Right lung (tissue), 5 donors: Measurements from ENCODE around the gene HOXC4. TPM values are rescaled to one million over a fixed set of nuclear protein-coding genes. Genes with fewer than 3 reads are reported as not detected.
"Not testable (repeated sequence)": the region's sequence is repeated elsewhere in the genome, so short reads cannot be mapped to it uniquely, and the experiment has no call there.

Source experiments
- DNase-seq, 2 donors: peaks; one replicate each; pipeline ENCODE4 v3.0.0-alpha.2; 2013
- polyA plus RNA-seq, 5 donors: library from polyadenylated mRNA; unstranded; fragments of 120-200 nt; gene quantifications; one replicate each; pipeline versions ENCODE4 v1.2.1 to v1.2.3, GENCODE V29; 2013; ENCODE audit warnings: inconsistent platforms in 1 of 5, low replicate concordance in 1 of 5; ENCODE audit not compliant: insufficient read length in 5 of 5, insufficient read depth in 1 of 5

The HOXC4 gene
- polyA plus RNA-seq, 5 donors = 3.1 to 5.6 (median 3.4) TPM

DNA sequence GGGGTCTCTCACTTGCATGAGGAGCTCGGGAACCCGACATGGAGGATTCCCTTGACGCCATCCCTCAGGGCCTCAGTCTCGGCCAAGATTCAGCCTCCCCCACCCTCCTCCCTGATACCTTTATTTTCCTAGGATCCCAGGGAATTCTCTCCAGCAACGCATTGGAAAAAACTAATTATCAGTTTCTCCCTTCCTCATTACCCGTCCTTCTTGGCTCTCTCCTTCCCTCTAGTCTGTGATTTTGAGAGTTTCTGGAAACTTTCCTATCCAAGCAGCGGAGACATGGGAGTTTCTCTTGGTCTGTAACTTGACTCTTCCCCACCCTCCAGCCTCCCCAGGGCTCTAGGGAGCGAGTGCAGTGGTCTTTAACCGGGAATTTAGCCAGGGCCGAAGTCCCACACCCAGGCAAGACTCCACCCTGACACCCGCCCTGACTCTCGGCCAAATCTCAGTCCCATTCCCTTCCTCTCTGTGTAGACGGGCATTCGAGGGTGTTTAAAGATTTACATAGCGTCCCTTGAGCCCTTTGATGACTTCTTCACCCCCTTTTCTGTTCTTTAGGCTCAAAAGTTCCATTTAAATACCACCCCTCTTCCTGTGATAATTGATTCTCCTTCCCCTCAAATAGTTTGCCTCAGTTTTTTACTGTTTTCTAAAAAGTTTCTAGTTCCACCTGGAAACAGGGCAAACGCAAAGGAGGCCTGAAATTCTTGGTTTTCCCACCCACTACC, 14.1 kb upstream of the HOXC4 start:
- DNase-seq = peak; percentile 71 to 80

DNA sequence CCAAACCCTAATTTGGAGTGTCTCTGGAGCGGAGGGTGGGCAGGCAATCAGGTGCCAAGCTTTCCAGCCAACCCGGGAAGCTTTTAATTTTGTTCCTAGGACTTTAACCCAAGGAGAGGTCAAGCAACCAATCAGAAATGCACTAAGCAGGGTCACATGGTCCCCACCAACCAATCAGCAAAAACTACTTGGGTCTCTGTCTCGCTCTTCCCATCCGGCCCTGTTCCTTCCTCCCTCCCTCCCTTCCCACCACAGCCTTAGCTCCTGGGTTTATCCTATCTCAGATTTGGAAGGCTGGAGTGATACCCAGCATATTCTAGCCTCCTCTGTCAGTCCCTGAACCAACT, 13.5 kb upstream of the HOXC4 start:
- DNase-seq = no peak

DNA sequence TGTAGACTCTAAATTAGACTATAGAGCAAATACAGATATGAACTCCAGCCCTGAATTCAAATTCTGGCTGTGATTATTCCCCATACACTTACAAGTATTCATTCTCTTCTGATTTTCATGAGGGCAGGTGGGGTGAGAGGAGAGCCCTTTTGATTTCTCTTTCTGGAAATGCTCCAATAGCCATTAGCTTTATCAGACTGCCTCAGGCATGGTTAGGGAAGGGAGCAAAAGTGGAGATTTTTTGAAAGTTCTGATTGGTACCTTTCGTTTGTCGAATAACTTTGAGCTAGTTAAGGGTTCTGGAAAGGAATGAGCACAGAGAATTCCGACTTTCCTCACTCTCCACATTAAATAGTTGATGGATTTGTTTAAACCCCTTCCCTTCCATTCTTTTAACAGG, 13.0 kb upstream of the HOXC4 start:
- no peak for DNase-seq

DNA sequence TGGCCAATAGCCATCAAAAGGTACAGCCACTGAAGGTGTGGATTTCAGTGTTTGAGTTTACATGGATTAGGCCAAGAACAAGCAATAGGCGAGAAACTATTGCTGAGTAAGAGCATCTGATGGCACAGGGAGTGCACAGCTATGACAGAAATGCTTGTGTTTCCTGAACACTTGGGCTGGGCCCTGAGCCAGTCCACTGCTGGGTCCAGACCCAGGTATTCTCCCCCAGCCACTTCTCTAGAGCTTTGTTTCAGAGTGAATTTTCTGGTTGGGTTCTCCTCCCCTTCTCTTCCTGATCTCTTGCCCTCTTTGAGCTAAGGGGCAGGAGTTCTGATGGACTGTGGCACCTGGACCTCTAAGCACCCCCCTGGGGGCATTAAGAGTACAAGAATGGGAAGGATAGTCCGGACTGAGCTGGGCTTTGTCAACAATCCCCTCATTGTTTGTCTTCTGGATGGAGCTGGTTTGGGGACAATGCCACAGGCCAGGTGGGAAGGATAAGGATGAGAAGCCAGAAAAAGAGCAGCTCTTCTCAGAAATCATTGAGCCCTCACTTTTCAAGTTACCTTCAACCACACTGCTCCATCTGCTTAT, 12.4 kb upstream of the HOXC4 start:
- DNase-seq = no peak

DNA sequence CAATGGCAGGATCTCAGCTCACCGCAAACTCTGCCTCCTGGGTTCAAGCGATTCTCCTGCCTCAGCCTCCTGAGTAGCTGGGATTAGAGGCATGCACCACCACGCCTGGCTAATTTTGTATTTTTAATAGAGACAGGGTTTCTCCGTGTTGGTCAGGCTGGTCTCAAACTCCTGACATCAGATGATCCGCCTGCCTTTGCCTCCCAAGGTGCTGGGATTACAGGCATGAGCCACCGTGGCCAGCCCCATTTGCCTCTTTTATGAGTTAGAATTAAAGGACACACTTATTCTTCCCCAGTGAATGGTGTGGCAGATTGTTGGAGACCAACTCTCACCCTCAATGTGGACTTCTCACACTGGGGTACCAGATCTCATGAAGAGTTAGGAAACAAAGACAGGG, 11.6 kb upstream of the HOXC4 start:
- DNase-seq = not testable (repeated sequence)

DNA sequence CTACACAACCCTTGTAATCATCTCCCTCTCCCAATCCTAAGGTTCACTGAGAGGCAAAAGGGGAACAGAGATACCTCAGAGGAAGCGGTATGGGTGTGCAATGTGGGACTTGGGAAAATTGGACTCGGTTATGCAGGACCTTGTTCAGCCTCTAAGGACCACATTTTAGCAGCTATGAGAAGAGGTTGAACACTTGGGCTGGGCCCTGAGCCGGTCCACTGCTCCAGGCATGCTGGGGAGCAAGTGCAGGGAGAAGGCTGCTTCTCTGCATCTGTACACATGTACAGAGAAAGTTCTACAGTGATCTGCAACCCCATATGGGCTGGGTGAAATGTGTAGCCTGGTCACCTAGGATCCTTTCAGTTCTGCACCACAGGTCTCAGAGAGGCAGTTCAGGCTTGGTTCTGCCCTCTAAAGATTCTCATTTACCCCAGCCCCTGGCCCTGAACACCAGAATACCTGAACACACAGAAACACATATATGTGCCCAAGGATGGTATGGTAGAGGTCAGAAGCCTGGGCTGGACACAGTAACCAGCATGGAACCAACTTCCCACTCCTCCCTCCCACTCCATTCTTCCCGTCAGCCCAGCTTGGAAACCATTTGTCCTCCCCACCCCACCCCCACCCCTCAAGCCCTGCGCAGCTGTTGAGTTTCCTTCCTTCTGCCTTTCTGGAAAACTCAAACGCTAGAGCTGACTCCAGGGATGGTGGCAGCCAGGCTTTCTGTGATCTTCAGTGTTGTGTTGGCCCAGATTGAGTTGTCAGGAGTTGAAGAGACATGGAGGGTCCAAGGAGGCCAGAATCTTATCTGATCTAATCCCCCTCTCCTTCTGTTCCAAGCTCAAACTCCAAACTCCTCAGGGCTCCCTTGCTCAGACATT, 10.4 kb upstream of the HOXC4 start:
- no peak for DNase-seq

DNA sequence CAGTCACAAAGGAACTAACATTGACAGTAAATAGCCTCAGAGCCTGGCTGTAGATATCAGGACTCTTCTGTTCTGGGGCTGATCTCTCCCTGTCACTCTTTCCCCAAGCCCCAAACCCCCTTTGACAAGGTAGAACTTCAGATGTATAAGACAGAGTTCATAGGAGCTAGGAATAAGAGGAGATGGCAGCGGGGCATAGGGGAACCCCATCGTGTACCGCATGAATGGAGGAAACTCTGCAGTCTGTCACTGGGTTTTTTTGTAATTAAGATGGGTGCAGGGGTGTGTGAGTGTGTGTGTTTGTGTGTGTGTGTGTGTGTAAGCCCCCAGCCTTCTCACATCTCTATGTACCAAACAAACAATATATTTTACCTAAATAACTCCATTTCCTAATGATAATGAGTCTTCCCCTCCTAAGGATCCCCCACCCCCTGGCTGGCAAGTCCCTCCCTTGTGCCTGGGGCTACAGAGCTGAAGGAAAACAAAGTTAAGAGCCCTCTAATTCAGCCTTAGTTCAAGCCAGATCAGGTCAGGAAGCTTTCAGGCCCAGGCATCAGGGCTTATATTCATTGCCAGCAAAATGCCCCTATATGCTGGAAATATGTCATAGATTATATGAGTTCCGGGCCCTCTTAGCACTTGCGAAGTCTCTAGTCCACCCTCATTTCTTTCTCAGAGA, 9.1 kb upstream of the HOXC4 start:
- DNase-seq = no peak

DNA sequence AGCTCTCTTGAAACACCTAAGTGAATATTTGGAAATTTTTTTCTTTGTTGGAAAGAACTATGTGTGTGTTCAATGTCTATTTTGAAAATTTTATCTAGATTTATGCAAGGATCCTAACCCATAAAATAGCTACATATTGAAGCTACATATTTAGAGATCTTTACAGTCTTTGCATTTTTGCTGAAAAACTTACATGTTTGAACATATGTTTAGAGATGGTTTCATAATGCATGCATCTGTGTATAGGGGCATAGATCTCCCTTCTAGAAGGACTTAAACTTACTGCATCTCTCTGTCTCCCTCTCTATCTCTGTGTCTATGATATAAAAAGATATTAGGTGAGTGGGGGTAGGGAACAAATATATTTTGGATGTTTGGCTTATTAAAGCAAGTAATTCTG, 8.2 kb upstream of the HOXC4 start:
- no peak for DNase-seq

DNA sequence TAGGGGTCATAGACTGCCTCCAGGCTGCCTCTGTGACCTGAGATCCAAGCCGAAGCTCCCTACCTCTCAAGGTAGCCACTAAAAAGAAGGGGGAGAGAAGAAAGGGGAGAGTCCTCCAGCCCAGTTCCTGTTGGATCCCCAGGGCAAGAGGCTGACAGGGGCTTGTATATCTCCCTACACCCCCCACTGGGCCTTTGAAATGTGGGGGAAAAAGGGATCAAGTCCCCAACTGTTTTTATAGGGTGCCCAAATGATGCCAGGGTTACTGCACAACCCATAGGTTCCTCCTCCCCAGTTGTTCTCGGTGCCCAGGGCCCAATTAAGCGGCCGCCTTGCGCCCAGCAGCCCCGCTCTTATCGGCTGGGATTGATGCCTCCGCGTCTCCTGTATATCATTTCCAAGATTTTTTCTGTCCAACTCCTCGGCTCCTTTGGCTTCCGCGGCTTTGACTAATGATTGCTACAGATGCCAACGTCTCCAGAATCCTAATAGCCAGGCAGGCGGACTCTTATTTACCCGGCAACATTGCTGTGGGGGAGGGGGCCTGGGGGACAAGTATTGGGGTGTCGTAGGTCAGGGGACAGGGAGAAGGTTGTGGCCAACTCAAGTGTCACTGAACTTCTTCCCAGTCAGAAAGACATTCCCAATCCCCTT, 7.6 kb upstream of the HOXC4 start:
- DNase-seq = no peak

DNA sequence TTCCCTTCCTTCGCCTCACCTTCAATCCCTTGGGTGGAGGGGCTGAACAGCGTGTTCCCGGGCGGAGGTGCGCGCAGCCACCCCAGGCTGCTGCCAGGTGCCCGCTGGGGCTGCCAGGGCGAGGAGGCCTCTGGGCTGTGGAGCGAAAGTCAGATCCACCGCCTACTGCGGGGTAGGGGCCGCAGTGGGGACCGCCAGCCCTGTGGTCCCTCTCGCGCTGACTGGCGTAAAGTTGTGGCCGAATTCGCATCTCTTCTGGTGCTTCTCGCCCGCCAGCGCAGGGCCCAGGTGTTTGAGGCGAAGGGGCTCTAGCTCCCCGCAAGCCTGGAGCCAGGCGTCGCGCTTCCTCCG, 6.9 kb upstream of the HOXC4 start:
- DNase-seq = no peak

DNA sequence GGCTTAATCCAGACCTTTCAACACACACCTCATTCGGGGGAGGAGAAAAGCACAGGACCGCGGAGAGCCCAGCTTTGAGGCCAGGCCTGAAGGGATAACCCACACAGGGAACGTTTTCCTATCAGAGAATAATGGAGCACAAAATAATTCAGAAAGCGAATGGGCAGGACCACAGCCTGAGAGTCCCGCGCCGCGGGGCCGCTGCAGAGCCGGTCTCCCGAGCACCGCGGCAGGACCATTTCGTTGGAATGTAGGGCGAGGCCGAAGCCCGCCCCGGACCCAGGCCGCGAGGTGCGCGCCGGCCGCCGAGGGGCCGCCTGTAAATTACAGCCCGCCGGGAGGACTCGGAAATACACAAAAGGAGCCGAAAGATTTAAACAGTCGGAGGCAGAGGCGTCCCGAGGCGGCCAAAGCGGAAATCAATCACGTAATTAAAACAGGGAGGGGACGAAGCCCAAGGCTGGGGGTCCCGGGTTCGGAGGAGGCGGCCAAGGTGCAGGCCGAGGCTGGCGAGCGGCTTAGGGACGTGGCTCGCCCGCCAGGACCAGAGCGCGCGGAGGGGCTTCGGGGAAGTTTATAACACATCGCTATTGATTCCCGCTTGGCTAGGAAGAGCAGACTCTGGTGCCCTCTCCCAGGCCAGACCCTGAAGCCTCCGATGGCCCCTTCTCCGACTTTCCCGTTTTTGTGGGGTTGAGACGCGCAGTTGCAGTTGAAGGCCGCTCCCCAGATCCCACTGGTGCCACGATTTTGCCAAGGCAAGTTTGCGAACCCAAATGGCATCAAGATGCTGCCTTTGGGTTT, 6.3 kb upstream of the HOXC4 start:
- DNase-seq = no peak

DNA sequence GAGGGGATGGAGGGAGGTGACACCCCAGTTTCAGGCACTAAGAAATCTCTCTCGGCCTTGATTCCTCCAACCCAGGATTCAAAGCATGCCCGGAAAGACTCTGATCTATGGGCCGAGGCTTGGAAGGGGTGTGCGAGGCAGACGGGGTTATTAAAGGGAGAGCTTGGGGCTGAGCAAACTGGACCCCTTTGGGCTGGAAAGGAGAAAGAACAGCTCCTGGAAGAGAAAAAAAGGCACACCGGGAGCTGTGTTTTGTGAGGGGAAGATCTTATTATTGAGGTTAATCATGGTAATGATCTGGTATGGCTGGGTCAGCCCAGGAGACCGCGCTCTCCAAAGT, 5.7 kb upstream of the HOXC4 start:
- no peak for DNase-seq

DNA sequence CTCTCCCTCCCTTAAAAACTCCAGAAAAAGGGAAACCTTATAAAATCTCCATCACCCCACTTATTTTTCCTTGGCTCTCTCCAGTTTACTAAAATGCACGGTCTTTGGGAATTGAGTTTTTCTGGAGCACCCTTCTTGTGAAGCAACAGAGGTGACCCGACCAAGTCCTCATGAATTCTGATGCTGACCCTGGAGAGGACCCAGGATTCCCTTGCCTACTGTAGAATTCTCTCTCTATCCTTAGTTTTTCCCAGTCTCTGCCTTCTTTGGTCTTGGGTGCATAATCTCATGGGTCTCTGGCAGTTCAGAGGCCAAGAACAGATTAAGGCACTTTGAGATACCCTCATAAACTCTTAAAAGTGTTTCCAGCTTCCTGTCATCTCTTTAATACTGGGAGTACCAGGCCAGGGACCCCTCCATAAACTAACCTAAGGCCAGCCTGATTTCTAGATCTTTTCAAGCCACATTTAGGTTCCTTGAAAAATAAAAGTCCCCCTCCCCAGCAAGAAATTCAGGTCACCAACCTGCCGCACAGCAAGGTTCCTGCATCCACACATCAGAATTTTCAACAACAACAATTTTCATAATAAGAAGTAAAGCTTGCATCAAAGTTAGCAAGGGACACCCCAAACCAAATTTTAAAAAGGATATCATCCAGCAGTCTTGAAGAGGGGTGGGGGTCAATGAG, 5.1 kb upstream of the HOXC4 start:
- DNase-seq = no peak

DNA sequence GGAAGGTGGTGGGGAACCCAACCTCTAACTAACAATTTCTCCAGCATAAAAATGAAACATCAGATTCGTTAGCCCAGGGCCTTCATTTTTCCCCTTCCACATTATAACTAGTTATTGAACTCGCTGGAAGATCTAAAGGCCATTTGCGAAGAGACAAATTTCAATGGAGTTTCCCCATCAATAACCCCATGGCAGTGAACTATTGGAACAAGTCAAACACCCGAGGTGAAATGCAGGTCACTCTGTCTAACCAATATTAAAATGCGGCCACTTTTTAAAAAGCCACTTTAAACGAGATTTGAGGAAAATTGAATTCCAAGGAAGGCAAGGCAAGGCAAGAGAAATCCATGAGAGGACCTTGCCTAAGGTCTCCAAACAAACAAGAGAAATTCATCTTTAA, 4.5 kb upstream of the HOXC4 start:
- DNase-seq = no peak

DNA sequence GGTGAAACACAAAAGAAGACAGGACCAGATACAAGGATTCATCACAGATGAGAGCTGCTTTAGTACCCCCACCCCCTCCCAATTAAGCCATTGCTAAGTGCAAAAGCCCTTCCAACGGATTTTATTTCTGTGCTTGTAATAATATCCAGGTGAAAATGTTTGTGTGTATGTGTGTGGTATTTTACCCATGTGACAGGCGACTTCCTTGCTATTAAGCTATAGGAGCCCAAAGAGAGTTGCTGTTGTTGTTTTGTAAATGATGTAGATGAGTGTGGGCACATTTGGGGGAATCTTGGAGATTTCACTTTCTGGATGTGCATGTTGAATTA, 3.2 kb upstream of the HOXC4 start:
- no peak for DNase-seq

DNA sequence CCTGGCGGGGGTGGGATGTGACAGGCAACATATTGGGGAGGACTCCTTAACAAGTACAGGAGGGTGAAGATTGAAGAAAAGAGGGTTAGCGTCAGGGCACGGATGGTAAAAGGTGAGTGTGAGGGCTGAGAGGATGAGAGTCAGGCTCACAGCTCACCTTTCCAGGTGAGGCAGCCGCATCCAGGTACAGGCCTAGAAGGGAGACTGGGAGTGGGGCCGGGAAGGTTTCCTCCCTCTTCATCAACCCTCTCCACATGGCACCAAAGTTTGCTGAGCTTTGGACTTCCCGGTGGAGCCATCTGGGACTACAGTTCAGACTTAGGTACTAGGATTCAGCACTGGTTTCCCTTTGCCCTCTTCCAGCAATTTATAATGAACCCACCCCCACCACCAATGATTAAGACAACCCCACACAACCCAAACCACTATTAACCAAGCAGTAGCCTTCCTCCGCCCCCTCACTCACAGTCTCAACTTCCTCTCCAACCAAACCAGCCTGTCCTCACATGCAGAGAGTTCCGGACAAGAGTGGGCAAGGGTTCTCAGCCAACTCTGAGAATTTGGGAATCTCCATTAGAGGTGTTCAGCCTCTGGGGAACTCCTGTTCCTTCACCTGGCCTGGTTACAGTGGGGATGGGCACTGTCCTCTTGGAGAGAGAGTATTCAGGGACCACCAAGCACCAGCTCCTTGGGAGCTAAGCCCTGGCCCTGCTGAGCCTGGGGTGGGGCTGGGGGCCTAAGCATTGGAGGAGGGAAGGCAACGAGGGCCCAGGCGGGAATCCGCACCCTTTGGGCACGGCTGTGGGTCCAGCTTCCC, 2.4 kb upstream of the HOXC4 start:
- DNase-seq = no peak

DNA sequence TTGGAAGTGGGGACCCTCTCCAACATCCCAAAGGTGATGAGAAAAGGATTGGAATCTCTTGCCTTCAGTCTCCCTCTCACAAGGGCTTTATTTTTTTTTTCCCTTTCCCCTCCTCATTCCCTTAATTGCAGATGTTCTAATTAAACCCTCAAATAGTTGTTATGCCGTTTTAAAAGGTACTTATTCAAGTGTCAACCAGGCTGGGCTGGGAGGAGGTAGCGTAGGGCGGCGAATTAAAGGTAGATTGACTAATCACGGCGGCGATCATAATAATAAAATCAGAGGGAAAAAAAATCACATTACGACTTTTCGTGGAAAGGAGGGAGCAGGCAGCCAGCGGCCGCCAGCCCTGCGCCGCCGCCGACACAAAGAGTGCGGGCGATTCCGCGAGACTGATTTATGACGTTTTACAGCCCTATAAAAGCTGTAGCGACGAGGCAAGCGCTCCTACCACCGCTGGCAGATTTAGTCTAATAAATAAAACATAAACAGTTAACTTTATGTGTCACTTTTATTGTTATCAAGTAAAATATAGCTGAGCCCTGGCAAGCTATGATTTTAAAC, 1.7 kb upstream of the HOXC4 start:
- no peak for DNase-seq

DNA sequence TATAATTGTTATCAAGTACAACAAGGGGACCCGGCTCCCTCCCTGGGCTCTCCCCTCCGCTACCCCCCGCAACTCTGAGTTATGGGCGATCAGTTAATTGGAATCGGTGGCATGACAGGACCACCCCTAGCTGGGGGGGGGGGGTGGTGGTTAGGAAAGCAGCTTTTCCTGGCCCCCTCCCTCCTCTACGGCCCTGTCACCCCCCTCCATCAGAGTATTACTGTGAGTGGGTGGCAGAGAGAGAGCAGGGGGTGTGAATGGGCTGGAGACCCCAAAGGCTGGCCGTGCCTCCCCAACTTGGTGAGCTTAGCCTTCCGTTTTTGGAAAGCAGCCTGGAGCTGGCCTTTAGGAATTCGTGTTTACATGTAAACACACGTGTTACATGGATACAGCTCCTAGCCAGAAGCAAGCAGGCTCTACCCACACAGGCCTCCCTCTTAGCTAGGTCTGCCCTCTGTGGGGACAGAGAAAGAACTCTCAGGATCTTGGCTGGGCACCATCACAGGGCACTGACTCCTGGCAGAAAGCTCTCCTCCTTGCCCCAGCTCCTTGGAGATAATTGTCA, 1.1 kb upstream of the HOXC4 start:
- peak in 1 of 2 donors; percentile 79 for DNase-seq
